B cell (primary cell): ENCODE results near the gene SEC24B. TPM values are rescaled to one million over a fixed set of nuclear protein-coding genes. Genes with fewer than 3 reads are reported as not detected.

Source experiments
- ATAC-seq: fragments of 200-7000 bp; cut with Tn5 transposase; one replicate; pipeline ENCODE4 v1.10.0; 2021; ENCODE audit warnings: low read depth, mild to moderate bottlenecking, moderate number of reproducible peaks, moderate library complexity
- CTCF ChIA-PET: fragments of 350-600 bp; sonication (Branson Sonifier 250); formaldehyde crosslinking; loops from one replicate; lab custom pipeline; 2021; ENCODE audit warnings: antibody characterized with exemption, inconsistent platforms; lab: Charles Lee
- POLR2A ChIA-PET: fragments of 350-600 bp; sonication (Branson Sonifier 250); formaldehyde crosslinking; loops from one replicate; lab custom pipeline; 2021; ENCODE audit warnings: antibody characterized with exemption; lab: Charles Lee
- DNase-seq: peaks from one replicate; pipeline ENCODE4 v3.0.0; 2013
- H2AFZ ChIP-seq: 2 replicates; pipeline ENCODE4 v1.6.1; 2012; ENCODE audit warnings: mild to moderate bottlenecking, low read depth, low read length; ENCODE audit not compliant: insufficient read depth, poor library complexity, severe bottlenecking
- H3K27ac ChIP-seq, 2 donors: 1 replicate in 1 of 2; 2 replicates in 1 of 2; pipeline ENCODE4 v1.5.1; 2012 to 2013; ENCODE audit warnings: low read length in 2 of 2, mild to moderate bottlenecking in 2 of 2, moderate library complexity in 1 of 2
- H3K27me3 ChIP-seq, 4 experiments: fragments of 200-600 bp in 1 of 4; sonication (generic) in 1 of 4; replicated peaks in 1 of 4; 1 replicate in 2 of 4; 2 replicates in 2 of 4; pipeline versions ENCODE4 v1.6.1 to v1.7.0; 2013 to 2016; ENCODE audit warnings: low read length in 3 of 4, mild to moderate bottlenecking in 2 of 4, mixed read lengths in 1 of 4, moderate library complexity in 1 of 4; ENCODE audit not compliant: insufficient read depth in 4 of 4, control insufficient read depth in 3 of 4; ENCODE audit errors: control extremely low read depth in 1 of 4
- H3K36me3 ChIP-seq, 2 experiments: replicated peaks in 1 of 2; 1 replicate in 1 of 2; 2 replicates in 1 of 2; pipeline versions ENCODE4 v1.6.1 to v1.7.1; 2013; ENCODE audit warnings: low read length in 1 of 2; ENCODE audit not compliant: insufficient read depth in 2 of 2, control insufficient read depth in 1 of 2; ENCODE audit errors: control extremely low read depth in 1 of 2, extremely low read depth in 1 of 2
- H3K4me1 ChIP-seq, 2 donors: fragments of 200-600 bp in 1 of 2; sonication (generic) in 1 of 2; 1 replicate in 1 of 2; 2 replicates in 1 of 2; pipeline versions ENCODE4 v1.5.1 to v1.6.1; 2013 to 2017; ENCODE audit warnings: low read length in 2 of 2; ENCODE audit not compliant: control insufficient read depth in 2 of 2, insufficient read depth in 2 of 2
- H3K4me2 ChIP-seq: replicated peaks from 2 replicates; pipeline ENCODE3; 2012; ENCODE audit warnings: mild to moderate bottlenecking, low read depth, low read length; ENCODE audit not compliant: poor library complexity, severe bottlenecking
- H3K4me3 ChIP-seq, 5 experiments: fragments of 200-600 bp in 1 of 5; sonication (generic) in 1 of 5; 1 replicate in 3 of 5; 2 replicates in 2 of 5; pipeline versions ENCODE4 v1.5.1 to v1.7.0; 2011 to 2016; ENCODE audit warnings: low read length in 4 of 5, mild to moderate bottlenecking in 4 of 5, low read depth in 2 of 5, control low read depth in 1 of 5, moderate library complexity in 1 of 5; ENCODE audit not compliant: insufficient read depth in 1 of 5; ENCODE audit errors: control extremely low read depth in 1 of 5, extremely low read depth in 1 of 5
- H3K79me2 ChIP-seq: fragments of 200-600 bp; sonication (generic); one replicate; pipeline ENCODE4 v1.6.0; 2016; ENCODE audit warnings: low read length; ENCODE audit not compliant: control insufficient read depth, insufficient read depth
- H3K9ac ChIP-seq: fragments of 200-600 bp; sonication (generic); 2 replicates; pipeline ENCODE4 v1.6.1; 2017; ENCODE audit warnings: mild to moderate bottlenecking, low read length, moderate library complexity
- H3K9me3 ChIP-seq, 3 donors: one replicate each; pipeline versions ENCODE4 v1.6.1 to v1.7.1; 2013; ENCODE audit warnings: low read length in 2 of 3; ENCODE audit not compliant: control insufficient read depth in 2 of 3, insufficient read depth in 1 of 3; ENCODE audit errors: control extremely low read depth in 1 of 3
- H4K20me1 ChIP-seq: 2 replicates; pipeline ENCODE4 v1.6.0; 2012; ENCODE audit warnings: mild to moderate bottlenecking, low read length; ENCODE audit not compliant: insufficient read depth, control insufficient read depth, poor library complexity, severe bottlenecking
- H3K27ac Mint-ChIP-seq: one replicate; pipeline ENCODE4 v1.8.0; 2021; ENCODE audit warnings: mixed read lengths
- H3K27me3 Mint-ChIP-seq: one replicate; pipeline ENCODE4 v1.8.0; 2021; ENCODE audit warnings: mixed read lengths
- H3K4me1 Mint-ChIP-seq: one replicate; pipeline ENCODE4 v1.8.0; 2021; ENCODE audit warnings: mixed read lengths
- H3K4me3 Mint-ChIP-seq: one replicate; pipeline ENCODE4 v1.8.0; 2021; ENCODE audit warnings: mixed read lengths
- H3K9me3 Mint-ChIP-seq: one replicate; pipeline ENCODE4 v1.8.0; 2022; ENCODE audit warnings: mixed read lengths; ENCODE audit not compliant: insufficient read depth
- EZH2 ChIP-seq: IDR thresholded peaks from 2 replicates; pipeline ENCODE4 v1.6.1; 2012; ENCODE audit warnings: borderline replicate concordance, low read depth, mild to moderate bottlenecking, moderate library complexity, low read length; ENCODE audit not compliant: insufficient read depth, poor library complexity, severe bottlenecking
- WGBS: methylation state at CpG from one replicate; pipeline ENCODE4 v1.1.5; 2013; ENCODE audit warnings: missing lambda C conversion rate; ENCODE audit not compliant: insufficient coverage; 5-methylcytosine and 5-hydroxymethylcytosine counted together
- intact Hi-C: fragments of 100-400 bp; cut with micrococcal nuclease; formaldehyde crosslinking; loops from one replicate; pipeline ENCODE4 v1.10.0; 2022
- polyA plus RNA-seq: library from polyadenylated mRNA; depleted of rRNA; stranded (reverse); fragments of >200 nt; gene quantifications from 2 replicates; pipeline ENCODE4 v1.2.3, GENCODE V29; 2012
- total RNA-seq, 2 donors: library from RNA; stranded (reverse); fragments of 120-200 nt in 1 of 2; gene quantifications; 1 replicate in 1 of 2; 2 replicates in 1 of 2; pipeline versions ENCODE4 v1.2.3 to v1.2.4, GENCODE V29; 2013 to 2022
- TF ChIP-seq, protein P1 (sequence below): fragments of 200-600 bp; IDR thresholded peaks from one replicate; pipeline ENCODE4 v1.8.0; 2022; ENCODE audit warnings: antibody characterized with exemption, mild to moderate bottlenecking

The SEC24B gene
- total and polyA plus RNA-seq, 2 donors (not counting 1 experiment from before 2014, with no cell fraction given), result 22.6 to 46.4 TPM

DNA sequence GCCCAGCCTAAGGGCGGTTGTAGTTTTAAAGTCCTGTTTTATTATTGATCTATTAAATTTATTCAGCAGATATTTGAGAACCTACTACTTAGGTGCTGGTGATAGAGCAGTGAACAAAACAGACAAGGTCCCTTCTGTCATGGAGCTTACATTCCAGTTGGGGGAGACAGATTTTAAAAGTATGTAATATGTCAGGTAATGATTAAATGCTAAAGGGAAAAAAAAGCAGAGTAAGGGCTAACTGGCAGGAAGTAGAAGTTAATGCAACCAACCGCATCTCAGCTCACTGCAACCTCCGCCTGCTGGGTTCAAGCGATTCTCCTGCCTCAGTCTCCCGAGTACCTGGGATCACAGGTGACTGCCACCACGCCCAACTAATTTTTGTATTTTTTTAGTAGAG, 118.6 kb downstream of the SEC24B start:
- Mint-ChIP-seq H3K9me3 (peaks cover 2% of the 10 kb centered on the region), H3K27ac (no peak overlapping the region), H3K27me3 (no peaks in the 10 kb centered on the region), H3K4me3 (no peak overlapping the region), H3K4me1 (peaks cover 15% of the 10 kb centered on the region)
- Histone ChIP-seq H3K4me2 (no peak overlapping the region), H3K36me3 (peaks cover 0 to 4% of the 10 kb centered on the region in 2 experiments), H4K20me1 (no peaks in the 10 kb centered on the region), H3K27me3 (no peaks in the 10 kb centered on the region), H3K4me3 (no peak overlapping the region), H3K9ac (no peak overlapping the region), H3K27ac (no peak overlapping the region), H3K79me2 (no peaks in the 10 kb centered on the region), H2AFZ (no peak overlapping the region), H3K4me1 (peaks cover 8% of the 10 kb centered on the region in 2 donors), H3K9me3 (peaks cover 0 to 3% (median 0%) of the 10 kb centered on the region in 3 donors)
- ATAC-seq (no peak), DNase-seq (no peak)
- TF ChIP-seq EZH2, result no peak
- TF ChIP-seq, protein P1, sequence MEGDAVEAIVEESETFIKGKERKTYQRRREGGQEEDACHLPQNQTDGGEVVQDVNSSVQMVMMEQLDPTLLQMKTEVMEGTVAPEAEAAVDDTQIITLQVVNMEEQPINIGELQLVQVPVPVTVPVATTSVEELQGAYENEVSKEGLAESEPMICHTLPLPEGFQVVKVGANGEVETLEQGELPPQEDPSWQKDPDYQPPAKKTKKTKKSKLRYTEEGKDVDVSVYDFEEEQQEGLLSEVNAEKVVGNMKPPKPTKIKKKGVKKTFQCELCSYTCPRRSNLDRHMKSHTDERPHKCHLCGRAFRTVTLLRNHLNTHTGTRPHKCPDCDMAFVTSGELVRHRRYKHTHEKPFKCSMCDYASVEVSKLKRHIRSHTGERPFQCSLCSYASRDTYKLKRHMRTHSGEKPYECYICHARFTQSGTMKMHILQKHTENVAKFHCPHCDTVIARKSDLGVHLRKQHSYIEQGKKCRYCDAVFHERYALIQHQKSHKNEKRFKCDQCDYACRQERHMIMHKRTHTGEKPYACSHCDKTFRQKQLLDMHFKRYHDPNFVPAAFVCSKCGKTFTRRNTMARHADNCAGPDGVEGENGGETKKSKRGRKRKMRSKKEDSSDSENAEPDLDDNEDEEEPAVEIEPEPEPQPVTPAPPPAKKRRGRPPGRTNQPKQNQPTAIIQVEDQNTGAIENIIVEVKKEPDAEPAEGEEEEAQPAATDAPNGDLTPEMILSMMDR, result no peak
- intact Hi-C loops, result no loop called here
- 90% methylated on average over 2 of the region's 6 CpGs for WGBS
- POLR2A ChIA-PET, result no interaction called here
- CTCF ChIA-PET, result no interaction called here

DNA sequence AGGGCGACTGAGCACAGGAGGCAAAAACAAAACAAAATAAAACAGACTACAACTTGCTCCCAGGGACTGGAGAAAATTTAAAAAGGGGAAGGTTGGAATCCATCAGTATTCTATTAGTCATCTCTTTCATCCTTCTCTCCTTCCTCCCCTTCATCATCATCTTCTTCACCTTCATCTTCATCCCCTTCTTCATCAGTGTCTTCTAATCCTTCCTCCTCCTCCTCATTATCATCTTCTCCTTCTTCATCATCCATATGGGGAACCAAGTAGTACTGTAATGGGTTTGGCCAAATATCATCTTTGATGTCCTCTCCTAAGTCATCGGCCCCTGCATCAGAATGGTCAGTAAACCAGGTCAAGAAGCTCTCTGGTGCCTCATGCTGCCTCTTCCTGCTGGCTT, 119.5 kb downstream of the SEC24B start:
- Mint-ChIP-seq H3K4me1 (peaks cover 11% of the 10 kb centered on the region), H3K27me3 (no peaks in the 10 kb centered on the region), H3K27ac (no peak overlapping the region), H3K9me3 (peaks cover 2% of the 10 kb centered on the region), H3K4me3 (no peak overlapping the region)
- no peaks in the 10 kb centered on the region for H4K20me1 ChIP-seq
- DNase-seq (no peak), ATAC-seq (no peak)
- H2AFZ ChIP-seq, result no peak overlapping the region
- no peak for TF ChIP-seq EZH2
- TF ChIP-seq, protein P1, result no peak
- POLR2A ChIA-PET, result no interaction called here
- no peaks in the 10 kb centered on the region for H3K27me3 ChIP-seq
- no peak overlapping the region for H3K9ac ChIP-seq
- H3K4me1 ChIP-seq, result peaks cover 6 to 7% of the 10 kb centered on the region in 2 donors
- H3K4me2 ChIP-seq, result no peak overlapping the region
- WGBS, result 100% methylated on average over 1 of the region's 2 CpGs
- no peak overlapping the region for H3K4me3 ChIP-seq
- H3K36me3 ChIP-seq, result peaks cover 0 to 1% of the 10 kb centered on the region in 2 experiments
- no peaks in the 10 kb centered on the region for H3K79me2 ChIP-seq
- intact Hi-C loops, result no loop called here
- peaks cover 0 to 11% (median 0%) of the 10 kb centered on the region in 3 donors for H3K9me3 ChIP-seq
- no peak overlapping the region for H3K27ac ChIP-seq
- CTCF ChIA-PET, result no interaction called here
